ENCODE measurements around the gene TKTL1. TPM values are rescaled to one million over a fixed set of nuclear protein-coding genes. Genes with fewer than 3 reads are reported as not detected.
"Not testable (repeated sequence)": the region's sequence is repeated elsewhere in the genome, so short reads cannot be mapped to it uniquely, and the experiment has no call there.

Gene TKTL1
- total RNA-seq, 6 donors from 2014 or later, result 0.20 to 1.2 (median 0.24) TPM; not detected in 3

DNA sequence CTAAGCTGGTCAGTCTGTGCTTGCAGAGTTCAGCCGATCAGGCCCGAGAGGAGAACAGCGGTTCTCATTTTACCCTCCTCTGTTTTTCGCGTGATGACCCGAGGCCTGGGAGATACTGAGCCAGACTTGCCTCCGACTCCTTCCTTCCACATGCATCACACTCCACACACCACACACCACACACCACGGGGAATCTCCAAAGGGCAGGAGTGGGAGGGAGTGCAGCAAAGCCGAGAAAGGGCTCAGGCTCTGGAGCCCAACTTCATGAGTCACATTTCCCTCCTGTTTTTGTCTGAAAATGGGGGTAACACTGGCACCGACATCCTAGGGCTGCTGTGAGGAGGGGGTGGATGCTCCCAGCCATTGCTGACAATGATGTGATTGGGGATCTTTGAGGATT, 38.9 kb downstream of the TKTL1 start:
- WGBS, 2 donors, result 82 to 84% methylated on average over 5 to 10 of the region's 10 CpGs
- Histone ChIP-seq H3K4me1 (no peaks in the 10 kb centered on the region), H3K9me3 (no peaks in the 10 kb centered on the region), H3K27ac (no peak overlapping the region), H3K27me3 (no peaks in the 10 kb centered on the region), H3K4me3 (no peak overlapping the region), H3K36me3 (no peaks in the 10 kb centered on the region)
- ATAC-seq (ENCODE audit: low FRiP score in 2 of 2) (no peak), DNase-seq (no peak)
- TF ChIP-seq EP300 (IDR thresholded peaks at IDR 0.05) (no peak), POLR2AphosphoS5 (IDR thresholded peaks at IDR 0.05) (no peak), POLR2A (IDR thresholded peaks at IDR 0.05) (no peak)
- TF ChIP-seq, protein P1, sequence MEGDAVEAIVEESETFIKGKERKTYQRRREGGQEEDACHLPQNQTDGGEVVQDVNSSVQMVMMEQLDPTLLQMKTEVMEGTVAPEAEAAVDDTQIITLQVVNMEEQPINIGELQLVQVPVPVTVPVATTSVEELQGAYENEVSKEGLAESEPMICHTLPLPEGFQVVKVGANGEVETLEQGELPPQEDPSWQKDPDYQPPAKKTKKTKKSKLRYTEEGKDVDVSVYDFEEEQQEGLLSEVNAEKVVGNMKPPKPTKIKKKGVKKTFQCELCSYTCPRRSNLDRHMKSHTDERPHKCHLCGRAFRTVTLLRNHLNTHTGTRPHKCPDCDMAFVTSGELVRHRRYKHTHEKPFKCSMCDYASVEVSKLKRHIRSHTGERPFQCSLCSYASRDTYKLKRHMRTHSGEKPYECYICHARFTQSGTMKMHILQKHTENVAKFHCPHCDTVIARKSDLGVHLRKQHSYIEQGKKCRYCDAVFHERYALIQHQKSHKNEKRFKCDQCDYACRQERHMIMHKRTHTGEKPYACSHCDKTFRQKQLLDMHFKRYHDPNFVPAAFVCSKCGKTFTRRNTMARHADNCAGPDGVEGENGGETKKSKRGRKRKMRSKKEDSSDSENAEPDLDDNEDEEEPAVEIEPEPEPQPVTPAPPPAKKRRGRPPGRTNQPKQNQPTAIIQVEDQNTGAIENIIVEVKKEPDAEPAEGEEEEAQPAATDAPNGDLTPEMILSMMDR (IDR thresholded peaks at IDR 0.05), result no peak

GRCh38 chrX:154341399-154342298, 46.1 kb downstream of the TKTL1 start:
- H3K9me3 ChIP-seq, H3K36me3 ChIP-seq, H3K27me3 ChIP-seq, H3K4me1 ChIP-seq: not testable (repeated sequence)
- Histone ChIP-seq H3K27ac (peak overlapping the region in 2 of 4 donors; percentile 49 to 79), H3K4me3 (peak overlapping the region in 2 of 4 donors; percentile 17 to 29)
- WGBS, 2 donors, result no CpG with 5 or more reads among the region's 115 CpGs
- peak; percentile 89 to 91 for ATAC-seq (ENCODE audit: low FRiP score in 2 of 2)
- peak in 1 of 2 donors; percentile 87 for DNase-seq

DNA sequence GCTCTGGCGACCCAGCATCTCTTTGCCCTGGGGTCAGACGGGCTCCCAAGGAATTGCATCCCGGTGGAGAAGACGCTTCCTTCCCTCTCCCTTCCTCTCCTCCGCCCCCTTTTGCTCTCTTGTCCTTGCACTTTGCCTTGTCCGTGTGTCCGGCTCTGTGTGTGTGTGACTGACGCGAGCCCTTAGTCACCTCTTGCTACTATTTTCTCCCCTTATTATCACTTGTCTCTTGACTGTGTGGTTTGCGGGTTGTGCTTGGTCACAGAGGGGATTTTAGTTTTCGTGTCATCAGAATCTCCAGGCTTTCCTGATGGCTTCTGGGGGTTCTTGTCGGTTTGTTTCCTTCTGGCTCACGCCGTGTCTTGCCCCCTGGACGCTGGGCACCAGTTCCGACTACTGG, 47.5 kb downstream of the TKTL1 start:
- H3K4me1 ChIP-seq, H3K27ac ChIP-seq, DNase-seq, H3K27me3 ChIP-seq, H3K9me3 ChIP-seq, H3K36me3 ChIP-seq, H3K4me3 ChIP-seq: not testable (repeated sequence)
- no CpG with 5 or more reads among the region's 16 CpGs for WGBS, 2 donors
- ATAC-seq (ENCODE audit: low FRiP score in 2 of 2), result peak in 1 of 2 donors; percentile 0

DNA sequence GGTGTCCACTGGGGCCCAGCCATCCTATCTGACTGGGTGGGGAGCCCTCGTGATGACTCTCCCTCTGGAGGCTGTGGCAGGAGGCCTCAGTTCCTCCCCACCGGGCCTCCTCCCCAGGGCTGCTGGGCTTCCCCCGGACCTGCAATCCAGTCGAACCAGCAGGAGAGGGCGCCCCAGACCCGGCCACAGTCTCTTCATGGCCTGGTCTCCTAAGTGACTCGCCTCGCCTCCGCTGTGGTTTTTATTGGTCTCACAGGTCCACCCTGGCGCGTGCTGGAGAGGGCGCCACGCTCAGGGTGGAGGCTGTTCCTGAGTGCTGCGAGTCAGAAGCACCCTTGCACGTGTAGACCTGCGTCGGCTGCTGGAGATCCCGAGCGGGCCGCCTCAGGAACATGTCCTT, 48.0 kb downstream of the TKTL1 start:
- H3K9me3 ChIP-seq, H3K27me3 ChIP-seq, H3K4me3 ChIP-seq, DNase-seq, H3K36me3 ChIP-seq, H3K4me1 ChIP-seq, H3K27ac ChIP-seq: not testable (repeated sequence)
- peak; percentile 47 to 64 for ATAC-seq (ENCODE audit: low FRiP score in 2 of 2)
- no CpG with 5 or more reads among the region's 20 CpGs for WGBS, 2 donors

GRCh38 chrX:154348114-154348531, 52.5 kb downstream of the TKTL1 start:
- Histone ChIP-seq H3K4me3 (no peak overlapping the region), H3K9me3 (no peaks in the 10 kb centered on the region), H3K4me1 (peaks cover 0 to 29% (median 13%) of the 10 kb centered on the region in 4 donors), H3K36me3 (peaks cover 8 to 50% (median 40%) of the 10 kb centered on the region in 4 donors), H3K27ac (no peak overlapping the region), H3K27me3 (no peaks in the 10 kb centered on the region)
- WGBS, 2 donors, result 79 to 80% methylated on average over 1 to 6 of the region's 7 CpGs
- ATAC-seq (ENCODE audit: low FRiP score in 2 of 2), result no peak
- no peak for DNase-seq
- TF ChIP-seq POLR2AphosphoS5 (IDR thresholded peaks at IDR 0.05) (no peak), EP300 (IDR thresholded peaks at IDR 0.05) (no peak), POLR2A (IDR thresholded peaks at IDR 0.05) (no peak)
- TF ChIP-seq, protein P1 (IDR thresholded peaks at IDR 0.05), result no peak

DNA sequence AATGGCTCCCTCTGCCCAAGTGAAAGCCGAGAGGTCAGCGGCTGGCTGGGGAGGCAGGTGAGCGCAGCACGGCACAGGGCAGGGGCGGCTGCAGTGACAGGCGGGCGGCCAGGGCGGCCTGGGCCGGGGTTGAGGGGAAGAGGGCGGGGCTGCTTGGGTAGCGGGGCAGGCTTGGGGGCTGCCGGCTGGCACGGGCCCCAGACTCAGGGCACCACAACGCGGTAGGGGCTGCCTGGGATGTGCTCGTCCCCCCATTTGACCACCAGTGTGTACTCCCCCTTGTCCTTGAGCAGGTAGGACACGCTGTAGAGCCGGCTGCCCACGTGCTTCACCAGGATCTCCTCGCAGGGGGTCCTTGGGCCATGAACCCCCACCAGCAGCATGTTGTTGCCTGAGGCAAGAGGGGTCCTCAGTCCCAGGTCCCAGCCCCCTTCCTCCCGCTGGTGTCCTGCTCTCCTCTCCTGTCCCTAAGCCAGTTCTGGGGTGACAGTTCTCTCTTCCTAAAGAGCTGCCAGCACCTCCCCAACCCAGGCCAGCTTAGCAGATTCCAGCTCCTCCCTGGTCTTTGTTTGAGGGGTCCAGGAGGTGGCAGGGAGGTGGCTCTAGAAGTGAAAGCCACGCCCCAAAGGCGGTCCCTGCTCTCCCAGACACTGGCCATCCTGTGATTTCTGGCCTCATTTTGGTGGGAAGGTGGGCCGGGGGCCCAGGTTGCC, 53.2 kb downstream of the TKTL1 start:
- H3K9me3 ChIP-seq, result no peaks in the 10 kb centered on the region
- 89% methylated on average over 24 of the region's 24 CpGs; no CpG with 5 or more reads in 1 of the 2 donors for WGBS, 2 donors
- no peaks in the 10 kb centered on the region for H3K27me3 ChIP-seq
- H3K27ac ChIP-seq, result no peak overlapping the region
- H3K4me3 ChIP-seq, result no peak overlapping the region
- TF ChIP-seq, protein P1 (IDR thresholded peaks at IDR 0.05), result no peak
- TF ChIP-seq POLR2AphosphoS5 (IDR thresholded peaks at IDR 0.05) (no peak), POLR2A (IDR thresholded peaks at IDR 0.05) (no peak)
- H3K4me1 ChIP-seq, result peaks cover 0 to 29% (median 13%) of the 10 kb centered on the region in 4 donors
- DNase-seq (peak in 1 of 2 donors; percentile 75), ATAC-seq (ENCODE audit: low FRiP score in 2 of 2) (no peak)
- H3K36me3 ChIP-seq, result peaks cover 10 to 57% (median 46%) of the 10 kb centered on the region in 4 donors
